Activated CD8-positive, alpha-beta T cell treated with anti-CD3 and anti-CD28 coated beads, Interleukin-2, amount 10 ng/mL, durations not matched to agents 7 days and 5 days (primary cell): ENCODE results near the gene GSG1L. TPM values are rescaled to one million over a fixed set of nuclear protein-coding genes. Genes with fewer than 3 reads are reported as not detected.

ENCODE experiments used
- ATAC-seq: fragments of 150-1000 bp; cut with Tn5 transposase; one replicate; pipeline ENCODE4 v1.10.0; 2021; ENCODE audit warnings: moderate library complexity
- CTCF ChIA-PET: fragments of 350-600 bp; sonication (Branson Sonifier 250); formaldehyde crosslinking; loops from one replicate; lab custom pipeline; 2021; ENCODE audit warnings: antibody characterized with exemption; lab: Charles Lee
- POLR2A ChIA-PET: fragments of 350-600 bp; sonication (Branson Sonifier 250); formaldehyde crosslinking; loops from one replicate; lab custom pipeline; 2021; ENCODE audit warnings: antibody characterized with exemption; lab: Charles Lee
- DNase-seq: peaks from one replicate; pipeline ENCODE4 v3.0.0-alpha.2; 2020
- H3K27ac Mint-ChIP-seq: one replicate; pipeline ENCODE4 v1.8.0; 2021; ENCODE audit warnings: mild to moderate bottlenecking, mixed read lengths
- H3K27me3 Mint-ChIP-seq: one replicate; pipeline ENCODE4 v1.8.0; 2021; ENCODE audit warnings: low read depth, mixed read lengths
- H3K36me3 Mint-ChIP-seq: one replicate; pipeline ENCODE4 v1.8.0; 2021; ENCODE audit warnings: low read depth, mixed read lengths
- H3K4me1 Mint-ChIP-seq: one replicate; pipeline ENCODE4 v1.8.0; 2021; ENCODE audit warnings: low read depth, mixed read lengths
- H3K4me3 Mint-ChIP-seq: one replicate; pipeline ENCODE4 v1.8.0; 2021; ENCODE audit warnings: mild to moderate bottlenecking, mixed read lengths
- H3K9me3 Mint-ChIP-seq: one replicate; pipeline ENCODE4 v1.8.0; 2022; ENCODE audit warnings: mixed read lengths; ENCODE audit not compliant: insufficient read depth
- total RNA-seq, 2 experiments: library from RNA; stranded (reverse); gene quantifications; one replicate each; pipeline ENCODE4 v1.2.3, GENCODE V29; 2021

GSG1L gene
- under 1 TPM; 0.08 to 0.39 TPM for total RNA-seq

DNA sequence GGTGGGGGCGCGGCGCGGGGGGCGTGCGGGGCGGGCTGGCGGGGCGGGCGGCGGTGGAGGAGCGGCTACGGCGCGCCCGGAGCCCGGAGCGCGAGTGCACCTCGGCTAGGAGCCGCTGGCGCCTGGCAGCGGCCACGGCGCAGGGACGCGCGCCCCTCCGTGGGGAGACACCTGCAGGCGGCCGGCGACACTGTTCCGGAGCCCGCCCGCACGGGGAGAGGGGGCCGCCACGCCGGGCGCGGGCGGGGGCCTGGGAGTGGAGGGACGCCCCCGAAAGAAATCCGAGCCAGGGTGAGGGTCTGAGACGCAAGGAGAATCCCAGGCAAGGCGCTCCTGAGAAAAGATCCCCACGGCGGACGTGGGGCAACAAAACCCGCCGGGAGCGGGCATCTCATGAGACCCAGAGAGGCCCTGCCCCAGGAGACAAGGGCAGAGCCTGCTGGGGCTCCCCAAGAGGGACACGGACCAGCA is at the start of gene GSG1L:
Gene GSG1L, minus strand, starts transcription at position 124 of the 471 bp plus-strand sequence. CDS start 290 bp downstream, outside the sequence.
- Mint-ChIP-seq H3K36me3 (no peaks in the 10 kb centered on the region), H3K9me3 (no peaks in the 10 kb centered on the region), H3K27me3 (peaks cover 47% of the 10 kb centered on the region), H3K4me3 (peak within 1 kb of the TSS; percentile 28), H3K4me1 (peaks cover 2% of the 10 kb centered on the region), H3K27ac (no peak within 1 kb of the TSS)
- ChIA-PET POLR2A (no interaction called here), CTCF (interaction anchor here (3.8 kb wide), 1 partner anchor 91 kb away, joined by 15 read pairs; no protein-coding TSS in a partner anchor)
- peak; percentile 75 for ATAC-seq
- DNase-seq = no peak

DNA sequence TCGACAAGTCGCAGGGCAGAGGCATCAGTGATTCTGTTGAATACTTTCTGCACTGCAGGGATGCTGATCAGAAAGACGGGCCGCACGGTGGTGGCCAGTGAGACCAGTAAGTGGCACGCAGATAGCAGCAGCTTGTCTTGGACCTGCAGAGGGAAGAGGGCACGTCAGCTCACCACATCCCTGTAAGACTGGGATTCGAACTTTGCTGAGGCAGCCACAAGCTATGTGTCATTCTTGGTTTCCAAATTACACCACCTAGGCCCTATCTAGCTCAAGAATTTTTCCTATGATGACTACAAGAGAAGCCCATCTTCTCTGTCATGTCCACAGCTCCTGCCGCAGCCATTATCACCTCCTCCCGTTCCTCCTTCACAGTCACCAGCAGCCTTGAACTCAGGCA is 49.4 kb upstream of the GSG1L start:
- ATAC-seq (no peak), DNase-seq (no peak)
- POLR2A ChIA-PET = interaction anchor here (1.0 kb wide), 1 partner anchor 8 kb away, joined by 3 read pairs; no protein-coding TSS in a partner anchor
- Mint-ChIP-seq H3K27ac (peak overlapping the region; percentile 18), H3K36me3 (peaks cover 78% of the 10 kb centered on the region), H3K27me3 (no peaks in the 10 kb centered on the region), H3K9me3 (no peaks in the 10 kb centered on the region), H3K4me3 (no peak overlapping the region), H3K4me1 (peaks cover 14% of the 10 kb centered on the region)
- CTCF ChIA-PET = interaction anchor here (1.1 to 1.2 kb wide), 3 partner anchors 22 to 105 kb away, joined by 3 to 8 read pairs (median 3); no protein-coding TSS in a partner anchor

DNA sequence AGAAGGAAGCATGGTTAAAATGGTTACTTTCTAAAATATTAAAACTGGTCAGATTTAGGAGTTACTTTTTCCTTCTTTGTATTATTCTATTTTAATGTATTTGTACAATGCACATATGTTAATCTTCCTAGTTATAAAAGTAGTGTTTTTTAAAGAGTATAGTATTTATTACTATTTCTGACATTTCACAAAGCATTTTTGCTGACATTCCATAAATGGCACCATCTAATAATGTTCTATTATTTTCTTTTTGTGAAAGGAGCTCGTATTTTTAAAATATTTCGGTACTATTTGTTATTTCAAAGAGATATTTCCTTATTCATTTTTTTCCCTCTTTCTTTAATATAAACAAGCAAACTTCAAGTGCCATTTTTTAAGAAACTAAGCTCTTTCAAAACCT is 47.5 kb upstream of the GSG1L start:
- Mint-ChIP-seq H3K9me3 (no peaks in the 10 kb centered on the region), H3K27me3 (no peaks in the 10 kb centered on the region), H3K27ac (no peak overlapping the region), H3K4me1 (peaks cover 14% of the 10 kb centered on the region), H3K4me3 (no peak overlapping the region), H3K36me3 (peaks cover 80% of the 10 kb centered on the region)
- ATAC-seq = no peak
- CTCF ChIA-PET = interaction anchor here (2.5 kb wide), 1 partner anchor 107 kb away, joined by 8 read pairs; no protein-coding TSS in a partner anchor
- POLR2A ChIA-PET = no interaction called here
- DNase-seq = no peak

DNA sequence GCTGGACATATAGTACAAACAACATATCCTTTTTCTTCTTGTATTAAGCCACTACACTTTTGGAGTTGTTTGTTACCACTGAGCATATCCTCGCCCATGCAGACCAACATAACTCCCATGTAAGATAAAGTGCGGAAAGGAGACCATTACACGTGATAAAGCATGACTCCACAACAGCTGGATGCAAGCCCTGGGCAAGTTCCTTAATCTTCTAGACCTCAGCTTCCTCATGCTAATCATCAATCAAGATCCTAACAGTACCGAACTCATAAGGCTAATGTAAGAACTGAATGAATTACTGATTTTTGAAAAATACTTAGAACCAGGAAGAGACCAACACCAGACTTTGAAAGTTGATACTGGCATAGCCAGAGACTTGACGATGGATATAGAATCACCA is 47.0 kb upstream of the GSG1L start:
- H3K27ac Mint-ChIP-seq = peak overlapping the region; percentile 5
- no peak for DNase-seq
- no peaks in the 10 kb centered on the region for H3K9me3 Mint-ChIP-seq
- POLR2A ChIA-PET = no interaction called here
- H3K27me3 Mint-ChIP-seq = no peaks in the 10 kb centered on the region
- ATAC-seq = no peak
- H3K36me3 Mint-ChIP-seq = peaks cover 80% of the 10 kb centered on the region
- CTCF ChIA-PET = interaction anchor here (2.5 kb wide), 1 partner anchor 107 kb away, joined by 8 read pairs; no protein-coding TSS in a partner anchor
- H3K4me1 Mint-ChIP-seq = peaks cover 14% of the 10 kb centered on the region
- no peak overlapping the region for H3K4me3 Mint-ChIP-seq

DNA sequence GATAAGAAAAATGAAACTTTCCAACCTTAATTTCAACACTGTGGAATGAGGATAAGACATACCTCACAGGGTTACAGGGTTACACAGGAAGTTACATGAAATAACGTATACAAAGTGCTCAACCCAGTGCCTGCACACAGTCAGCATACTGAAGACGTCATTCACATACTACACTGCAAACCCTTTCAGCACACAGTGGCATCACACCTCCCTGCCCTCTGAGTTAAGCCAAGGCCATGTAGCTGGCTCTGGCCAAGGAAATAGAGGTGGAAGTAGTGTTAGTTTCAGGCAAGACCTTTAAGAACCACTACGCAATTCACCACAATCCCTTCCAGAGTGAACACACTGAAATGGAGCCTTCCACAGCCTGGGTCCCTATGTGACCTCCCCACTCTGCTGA is 46.6 kb upstream of the GSG1L start:
- POLR2A ChIA-PET = no interaction called here
- Mint-ChIP-seq H3K4me3 (no peak overlapping the region), H3K27ac (peak overlapping the region; percentile 5), H3K9me3 (no peaks in the 10 kb centered on the region), H3K36me3 (peaks cover 81% of the 10 kb centered on the region), H3K27me3 (no peaks in the 10 kb centered on the region), H3K4me1 (peaks cover 14% of the 10 kb centered on the region)
- DNase-seq = no peak
- CTCF ChIA-PET = interaction anchor here (2.5 kb wide), 1 partner anchor 108 kb away, joined by 8 read pairs; no protein-coding TSS in a partner anchor
- no peak for ATAC-seq

DNA sequence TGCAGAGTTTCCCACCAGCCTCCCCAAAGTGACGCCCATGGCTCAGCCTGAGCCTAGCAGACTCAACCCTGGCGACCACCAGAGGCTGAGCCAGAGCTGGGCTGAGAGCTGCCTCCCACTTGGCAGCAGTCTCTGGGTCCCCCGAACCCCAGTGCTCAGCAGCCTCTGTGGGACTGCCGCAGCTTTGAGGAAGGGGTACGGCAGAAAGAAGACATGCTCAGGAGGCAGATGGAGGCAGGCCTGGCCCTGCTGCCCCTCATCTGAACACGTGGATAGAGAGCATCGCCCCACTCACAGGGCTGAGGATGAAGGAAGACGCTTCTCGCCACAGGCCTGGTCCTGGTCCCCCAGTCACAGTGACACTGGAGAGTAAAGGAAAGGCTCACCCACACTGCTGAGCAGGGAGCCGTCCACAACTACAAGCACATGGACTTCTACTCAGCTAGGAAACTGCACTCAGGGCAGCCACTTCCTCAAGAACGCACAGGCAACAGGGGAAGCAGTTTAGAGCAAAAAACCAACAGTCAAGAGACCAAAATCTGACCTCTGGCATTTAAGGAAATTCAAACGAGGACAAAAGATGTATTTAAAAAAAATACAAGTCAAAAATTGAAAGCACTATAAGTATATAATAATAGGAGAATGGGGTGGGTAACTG is 45.2 kb upstream of the GSG1L start:
- ChIA-PET CTCF (interaction anchor here (1.1 kb wide), 1 partner anchor 213 kb away, joined by 3 read pairs; no protein-coding TSS in a partner anchor), POLR2A (no interaction called here)
- Mint-ChIP-seq H3K27me3 (no peaks in the 10 kb centered on the region), H3K9me3 (no peaks in the 10 kb centered on the region), H3K27ac (peak overlapping the region; percentile 54), H3K36me3 (peaks cover 85% of the 10 kb centered on the region), H3K4me1 (peaks cover 14% of the 10 kb centered on the region), H3K4me3 (no peak overlapping the region)
- ATAC-seq (no peak), DNase-seq (no peak)

DNA sequence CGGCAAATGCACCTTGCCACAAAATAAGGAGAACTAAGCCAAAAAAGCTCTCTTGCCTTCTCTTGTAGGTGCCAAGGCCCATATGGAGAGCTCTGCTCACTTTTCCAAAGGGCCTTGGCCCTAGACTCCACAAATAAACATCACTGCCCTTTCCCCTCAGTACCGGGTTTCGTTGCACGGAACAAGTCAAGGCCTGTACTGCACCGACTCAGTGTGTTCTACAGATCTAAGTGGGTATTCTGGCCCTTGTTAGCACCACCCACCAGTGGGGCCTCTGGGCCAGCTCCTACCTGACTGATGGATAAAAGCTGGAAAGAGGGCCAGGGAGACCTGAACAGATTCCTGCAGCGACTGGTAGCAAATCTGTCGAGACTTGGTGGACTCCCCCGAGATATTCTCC is 43.7 kb upstream of the GSG1L start:
- POLR2A ChIA-PET = interaction anchor here (1.0 kb wide), 1 partner anchor 9 kb away, joined by 5 read pairs; no protein-coding TSS in a partner anchor
- Mint-ChIP-seq H3K27me3 (no peaks in the 10 kb centered on the region), H3K4me1 (peaks cover 11% of the 10 kb centered on the region), H3K4me3 (no peak overlapping the region), H3K27ac (no peak overlapping the region), H3K36me3 (peaks cover 88% of the 10 kb centered on the region), H3K9me3 (no peaks in the 10 kb centered on the region)
- no peak for ATAC-seq
- CTCF ChIA-PET = no interaction called here
- DNase-seq = no peak

DNA sequence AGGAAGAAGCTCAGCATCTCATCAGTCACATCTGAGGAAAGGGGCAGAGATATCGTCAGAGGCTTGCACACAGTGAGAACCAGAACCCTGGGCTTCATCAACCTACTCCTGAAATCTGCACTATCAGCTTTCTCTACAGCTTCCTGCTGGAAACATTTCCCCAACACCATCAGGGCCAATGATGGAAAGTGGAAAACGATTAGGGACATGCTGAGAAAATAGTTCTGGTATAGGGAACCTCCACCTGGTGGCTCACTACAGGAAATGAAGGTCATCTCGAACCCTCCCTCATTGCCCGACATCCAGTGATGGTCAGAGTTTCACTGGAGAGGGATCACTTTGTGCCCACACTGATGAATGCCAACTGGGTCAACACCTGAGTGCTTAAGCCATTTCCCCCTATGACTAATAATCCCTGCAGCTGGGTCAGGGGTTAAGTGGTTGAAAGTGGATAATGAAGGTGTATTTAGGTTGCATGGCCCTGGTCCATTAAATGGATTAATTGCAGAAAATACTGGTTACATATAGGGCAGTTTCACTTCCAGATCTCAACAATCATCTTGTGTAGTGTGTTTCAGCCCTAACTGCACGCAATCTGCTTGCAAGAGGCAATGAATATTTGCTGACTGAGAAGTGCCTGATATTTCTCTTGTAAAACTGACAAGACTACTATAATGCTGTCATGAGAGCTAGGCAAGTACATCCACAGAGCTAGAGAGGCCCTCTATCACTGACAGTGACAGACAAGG is 43.1 kb upstream of the GSG1L start:
- CTCF ChIA-PET = no interaction called here
- Mint-ChIP-seq H3K4me1 (peaks cover 11% of the 10 kb centered on the region), H3K27ac (no peak overlapping the region), H3K27me3 (no peaks in the 10 kb centered on the region), H3K4me3 (no peak overlapping the region), H3K9me3 (no peaks in the 10 kb centered on the region), H3K36me3 (peaks cover 90% of the 10 kb centered on the region)
- POLR2A ChIA-PET = no interaction called here
- ATAC-seq = no peak
- no peak for DNase-seq

DNA sequence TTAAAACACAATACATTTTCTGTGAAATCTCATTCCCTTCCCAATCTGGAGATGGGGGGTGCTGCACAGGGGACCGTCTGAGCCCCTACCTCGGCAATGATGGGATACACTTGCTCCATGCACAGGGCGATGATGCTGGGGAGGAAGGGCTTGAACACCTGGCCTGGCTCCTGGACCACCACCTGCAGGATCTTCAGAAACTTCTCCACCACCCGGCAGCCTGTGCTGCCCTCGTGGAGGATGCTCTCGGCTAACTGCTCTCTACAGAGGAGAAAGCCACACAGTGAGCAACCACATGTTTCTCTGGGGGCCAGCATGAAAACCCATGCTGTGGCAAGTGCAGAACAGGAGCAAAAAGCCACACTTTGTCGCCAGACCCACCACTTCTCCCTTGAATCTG is 42.4 kb upstream of the GSG1L start:
- Mint-ChIP-seq H3K4me3 (no peak overlapping the region), H3K9me3 (no peaks in the 10 kb centered on the region), H3K27me3 (no peaks in the 10 kb centered on the region), H3K4me1 (peaks cover 11% of the 10 kb centered on the region), H3K36me3 (peaks cover 89% of the 10 kb centered on the region), H3K27ac (no peak overlapping the region)
- no peak for DNase-seq
- ChIA-PET CTCF (no interaction called here), POLR2A (no interaction called here)
- no peak for ATAC-seq

DNA sequence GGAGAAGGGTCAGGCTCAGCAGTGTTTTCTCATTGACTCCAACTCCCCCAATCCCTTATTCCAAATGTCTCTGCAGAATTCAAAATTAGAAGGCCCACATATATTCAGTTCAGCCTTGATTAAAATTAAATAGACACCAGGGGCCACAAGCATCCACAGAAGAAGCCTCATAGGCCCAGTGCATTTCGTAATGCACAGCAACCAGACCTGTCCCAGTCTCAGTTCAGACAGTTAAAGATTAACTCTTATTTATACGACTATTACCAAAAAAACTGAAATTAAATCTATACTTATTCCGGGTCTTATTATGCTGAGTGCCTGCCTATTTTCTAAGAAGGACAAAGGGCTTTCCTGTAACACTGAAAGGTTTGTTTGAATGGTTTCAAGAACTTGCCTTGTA is 41.8 kb upstream of the GSG1L start:
- ATAC-seq (no peak), DNase-seq (no peak)
- Mint-ChIP-seq H3K27me3 (no peaks in the 10 kb centered on the region), H3K9me3 (no peaks in the 10 kb centered on the region), H3K27ac (no peak overlapping the region), H3K4me1 (peaks cover 6% of the 10 kb centered on the region), H3K4me3 (no peak overlapping the region), H3K36me3 (peaks cover 88% of the 10 kb centered on the region)
- ChIA-PET POLR2A (no interaction called here), CTCF (no interaction called here)

DNA sequence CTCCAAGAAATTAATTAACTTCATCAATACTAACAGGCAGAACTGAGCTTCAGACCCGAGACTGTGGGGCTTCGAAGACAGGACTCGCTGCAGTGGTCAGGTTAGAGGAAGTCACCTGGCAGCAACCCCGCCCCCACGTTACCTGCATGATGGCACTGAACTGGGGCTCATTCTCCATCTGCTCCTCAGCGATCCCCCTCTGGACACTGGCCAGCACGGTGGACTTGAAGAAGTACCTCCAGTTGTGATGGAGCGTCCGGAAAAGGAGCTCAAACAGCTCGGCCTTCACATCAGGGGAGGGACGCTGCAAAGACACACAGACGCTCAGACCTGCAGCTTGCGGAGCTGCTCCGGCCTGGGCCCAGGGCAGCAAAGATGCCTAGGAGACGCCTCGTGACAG is 40.9 kb upstream of the GSG1L start:
- CTCF ChIA-PET = no interaction called here
- Mint-ChIP-seq H3K4me3 (no peak overlapping the region), H3K27ac (no peak overlapping the region), H3K9me3 (no peaks in the 10 kb centered on the region), H3K36me3 (peaks cover 85% of the 10 kb centered on the region), H3K4me1 (peaks cover 2% of the 10 kb centered on the region), H3K27me3 (no peaks in the 10 kb centered on the region)
- no peak for ATAC-seq
- DNase-seq = no peak
- POLR2A ChIA-PET = interaction anchor here (0.7 kb wide), 1 partner anchor 9 kb away, joined by 3 read pairs; no protein-coding TSS in a partner anchor
